GM21528 (cell line): ENCODE results near the gene PPP2R5C.

Experiments used
- ATAC-seq: cut with Tn5 transposase; IDR thresholded peaks from one replicate; pipeline ENCODE4 v1.9.1; 2021; ENCODE audit warnings: mild to moderate bottlenecking, moderate library complexity; ENCODE audit not compliant: unreplicated experiment, low FRiP score

PPP2R5C gene

GRCh38 chr14:101934601-101935150 is 173.2 kb downstream of the PPP2R5C start:
- no peak for ATAC-seq

- no peak for ATAC-seq
These were observed 176.6 kb downstream of the PPP2R5C start for GRCh38 chr14:101937926-101938767.

GRCh38 chr14:101939646-101940170 is 178.2 kb downstream of the PPP2R5C start:
- ATAC-seq = no peak

DNA sequence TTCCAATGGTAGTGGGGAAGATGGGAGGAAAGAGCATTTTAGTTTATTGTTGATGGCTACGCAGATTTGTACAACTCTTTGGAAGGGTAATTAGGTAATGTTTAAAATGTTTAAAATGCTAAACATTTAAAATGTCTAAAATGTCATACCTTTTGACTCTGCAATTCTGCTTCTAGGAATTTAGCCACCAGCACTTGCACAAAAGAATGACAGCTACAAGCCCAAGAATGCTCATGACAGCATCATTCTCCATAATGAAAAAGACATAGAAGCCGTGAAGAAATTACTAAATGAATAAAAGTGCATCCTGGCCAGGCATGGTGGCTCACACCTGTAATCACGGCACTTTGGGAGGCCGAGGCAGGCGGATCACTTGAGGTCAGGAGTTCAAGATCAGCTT is 182.9 kb downstream of the PPP2R5C start:
- ATAC-seq = no peak

- no peak for ATAC-seq
These were observed 183.7 kb downstream of the PPP2R5C start for GRCh38 chr14:101945171-101945570.

DNA sequence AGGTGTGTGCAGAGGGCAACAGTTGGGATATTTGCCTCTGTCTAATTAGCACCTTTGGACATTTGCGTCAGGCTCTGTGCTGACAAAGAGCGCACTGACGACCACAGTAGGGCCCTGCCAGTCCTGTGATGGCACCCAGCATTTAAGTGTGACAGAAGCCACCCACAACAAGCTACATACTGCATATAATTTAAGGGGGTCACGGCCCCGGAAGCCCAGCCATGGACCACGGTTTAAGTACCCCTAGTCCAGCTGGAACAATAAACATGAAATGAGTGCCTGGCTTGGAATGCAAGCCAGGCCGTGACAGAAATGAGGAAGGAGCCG is 186.0 kb downstream of the PPP2R5C start:
- ATAC-seq = peak; percentile 13

DNA sequence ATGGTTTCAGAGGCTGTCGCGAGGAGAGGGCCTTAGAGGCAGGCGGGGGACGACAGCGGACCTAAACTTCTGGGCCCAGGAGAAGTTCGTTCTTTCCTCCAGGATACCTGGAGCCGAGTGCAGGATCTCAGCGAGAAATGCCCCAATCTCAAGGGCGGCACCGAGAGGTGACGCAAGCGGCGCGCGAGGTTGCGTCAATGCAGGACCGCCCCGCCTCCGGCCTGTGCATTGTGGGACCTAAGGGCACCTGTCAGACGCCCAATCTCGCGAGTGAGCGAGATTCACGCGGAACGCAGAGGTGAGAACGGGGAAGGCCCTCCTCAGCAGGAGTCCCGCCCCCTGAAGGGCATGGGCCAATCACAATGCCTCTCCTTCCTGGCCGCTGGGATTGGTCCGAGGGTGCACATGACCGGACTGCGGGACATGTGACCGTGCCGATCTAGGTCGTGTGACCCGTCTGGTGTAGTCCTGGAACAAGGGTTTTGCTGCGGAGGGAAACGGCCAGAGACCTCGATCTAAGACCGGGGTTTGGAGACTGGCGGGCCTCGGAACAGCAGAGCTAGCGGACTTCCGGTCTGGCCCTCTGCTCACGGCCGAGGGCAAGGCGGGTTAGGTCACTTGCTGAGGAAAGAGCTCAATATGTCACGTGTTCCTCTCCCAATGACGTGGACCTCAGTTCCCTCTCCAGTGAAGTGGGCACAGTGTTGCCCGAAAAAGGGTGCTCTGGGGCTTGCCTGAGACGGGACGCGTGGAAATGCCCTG is 186.6 kb downstream of the PPP2R5C start:
- peak; percentile 97 for ATAC-seq

- ATAC-seq = no peak
These were observed 187.2 kb downstream of the PPP2R5C start for GRCh38 chr14:101948666-101949216.

DNA sequence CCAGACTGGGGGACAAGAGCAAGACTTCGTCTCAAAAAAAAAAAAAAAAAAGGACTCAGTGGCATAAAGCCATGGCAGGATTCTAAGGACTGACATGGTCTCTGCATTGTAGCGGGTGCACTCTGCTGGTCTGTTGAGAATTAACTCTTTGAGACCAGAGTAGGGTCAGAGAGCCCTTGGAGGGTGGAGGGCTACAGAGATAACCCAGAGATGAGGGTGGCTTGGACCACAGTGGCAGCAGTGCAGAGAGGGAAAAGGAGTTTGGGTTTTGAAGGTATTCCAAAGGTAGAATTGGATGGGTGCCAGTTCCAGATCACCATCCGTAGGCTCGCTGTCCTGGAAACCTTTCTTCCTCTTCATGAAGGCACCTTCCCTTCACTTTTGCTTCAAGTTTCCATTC is 188.6 kb downstream of the PPP2R5C start:
- ATAC-seq = no peak

GRCh38 chr14:101950516-101951215 is 189.2 kb downstream of the PPP2R5C start:
- ATAC-seq = no peak

DNA sequence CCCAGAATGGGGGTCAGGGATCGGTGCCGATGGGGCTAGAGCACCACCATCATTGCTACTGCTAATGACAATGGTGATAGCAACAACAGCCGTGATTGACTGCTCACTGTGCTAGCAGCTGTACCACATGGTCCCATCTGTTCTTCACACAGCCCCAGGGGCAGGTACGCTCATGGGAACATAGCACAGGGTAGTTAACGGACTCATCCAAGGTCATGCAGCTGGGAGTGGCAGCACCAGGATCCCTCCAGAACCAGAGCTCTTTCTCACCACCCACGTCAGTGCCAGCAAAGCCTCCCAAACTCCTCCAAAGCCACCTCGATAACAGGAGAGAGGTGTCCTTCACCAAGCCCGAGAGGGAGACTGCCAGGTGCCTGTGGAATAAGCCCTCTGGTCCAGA is 191.6 kb downstream of the PPP2R5C start:
- ATAC-seq = no peak

GRCh38 chr14:101954501-101954900 is 193.0 kb downstream of the PPP2R5C start:
- ATAC-seq = no peak

- ATAC-seq = no peak
These were observed 194.2 kb downstream of the PPP2R5C start for GRCh38 chr14:101955695-101956161.

DNA sequence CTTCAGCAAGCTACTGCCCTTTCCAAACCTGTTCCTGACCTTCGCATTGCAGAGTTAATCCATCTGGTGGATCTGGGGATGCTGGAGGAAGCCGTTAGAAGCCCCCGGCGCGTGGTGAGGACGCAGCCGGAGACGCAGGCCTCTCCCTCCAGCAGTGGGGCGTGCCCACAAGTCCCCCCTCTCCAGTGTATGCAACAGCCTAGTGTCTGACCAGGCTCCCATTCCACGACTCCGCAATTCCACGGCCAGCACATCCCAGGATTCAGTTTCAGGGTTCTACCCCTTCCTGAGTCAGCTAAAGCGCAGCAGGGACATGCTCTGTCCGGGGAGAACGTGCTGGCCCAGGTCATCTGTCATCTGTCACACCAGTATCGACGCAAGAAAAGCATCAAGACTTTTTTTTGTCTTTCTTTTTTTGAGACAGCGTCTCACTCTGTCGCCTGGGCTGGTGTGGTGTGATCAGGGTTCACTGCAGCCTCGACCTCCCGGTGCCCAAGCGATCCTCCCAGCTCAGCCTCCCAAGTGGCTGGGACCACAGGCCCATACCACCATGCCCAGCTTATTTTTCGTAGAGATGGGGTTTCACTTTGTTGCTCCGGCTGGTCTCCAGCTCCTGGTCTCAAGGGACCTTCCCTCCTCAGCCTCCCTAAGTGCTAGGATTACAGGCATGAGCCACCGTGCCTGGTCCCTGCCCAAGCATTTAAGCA is 194.8 kb downstream of the PPP2R5C start:
- no peak for ATAC-seq

GRCh38 chr14:101957406-101958234 is 196.1 kb downstream of the PPP2R5C start:
- ATAC-seq = no peak

GRCh38 chr14:101958418-101959180 is 197.1 kb downstream of the PPP2R5C start:
- ATAC-seq = no peak

- no peak for ATAC-seq
These were observed 197.8 kb downstream of the PPP2R5C start for GRCh38 chr14:101959277-101959676.

DNA sequence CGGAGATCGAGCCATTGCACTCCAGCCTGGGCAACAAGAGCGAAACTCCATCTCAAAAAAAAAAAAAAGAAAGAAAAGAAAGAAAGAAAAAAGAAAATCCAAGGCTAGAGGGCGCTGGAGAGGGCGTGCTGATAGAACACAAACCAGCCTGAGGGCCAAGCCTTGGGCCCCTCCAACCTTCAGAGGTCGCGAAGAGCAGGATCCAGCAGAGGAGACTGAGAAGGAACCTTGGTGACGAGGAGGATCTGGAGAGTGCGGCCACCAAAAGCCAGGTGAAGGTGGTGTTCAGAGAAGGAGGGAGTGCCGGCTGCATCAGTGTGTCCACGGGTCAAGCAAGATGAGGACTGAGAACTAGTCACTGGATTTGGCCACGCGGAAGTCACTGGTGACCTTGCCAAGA is 198.7 kb downstream of the PPP2R5C start:
- ATAC-seq = no peak
